Gastroesophageal sphincter (tissue), 3 donors: ENCODE results near the gene SURF2.

Experiments
- CTCF ChIP-seq, 4 experiments: fragments of 200-600 bp in 2 of 4; fragments of 450-650 bp in 2 of 4; sonication (generic) in 1 of 4; IDR thresholded peaks; one replicate each; pipeline ENCODE4 v1.5.1; 2017 to 2019; ENCODE audit warnings: antibody characterized with exemption in 4 of 4, mild to moderate bottlenecking in 2 of 4, moderate library complexity in 2 of 4
- EP300 ChIP-seq: sonication (generic); formaldehyde crosslinking; IDR thresholded peaks from one replicate; pipeline ENCODE4 v1.6.1; 2017; ENCODE audit warnings: antibody characterized with exemption, mild to moderate bottlenecking
- POLR2A ChIP-seq, 2 donors: fragments of 450-650 bp; IDR thresholded peaks; one replicate each; pipeline ENCODE4 v1.6.1; 2017; ENCODE audit warnings: antibody characterized with exemption in 2 of 2, mild to moderate bottlenecking in 2 of 2, moderate library complexity in 1 of 2
- POLR2AphosphoS5 ChIP-seq: sonication (generic); formaldehyde crosslinking; IDR thresholded peaks from one replicate; pipeline ENCODE4 v1.6.1; 2017; ENCODE audit warnings: antibody characterized with exemption

GRCh38 chr9:133382507-133383141 is 26.3 kb downstream of the SURF2 start:
- no peak for TF ChIP-seq POLR2AphosphoS5
- no peak for TF ChIP-seq POLR2A (IDR thresholded peaks at IDR 0.05)
- no peak for TF ChIP-seq CTCF (IDR thresholded peaks at IDR 0.05)
- no peak for TF ChIP-seq EP300
